HUES48 (cell line): ENCODE measurements around the gene F12.
"Not testable (repeated sequence)": the region's sequence is repeated elsewhere in the genome, so short reads cannot be mapped to it uniquely, and the experiment has no call there.

Experiments
- H3K27ac ChIP-seq: one replicate; pipeline ENCODE4 v1.7.0; 2013; ENCODE audit warnings: low read depth, low read length, inconsistent platforms
- H3K27me3 ChIP-seq: 2 replicates; pipeline ENCODE4 v1.6.1; 2013; ENCODE audit warnings: mild to moderate bottlenecking, low read length; ENCODE audit not compliant: control insufficient read depth, insufficient read depth
- H3K36me3 ChIP-seq: 2 replicates; pipeline ENCODE4 v1.6.1; 2013; ENCODE audit warnings: low read length; ENCODE audit not compliant: control insufficient read depth, insufficient read depth
- H3K4me1 ChIP-seq: 2 replicates; pipeline ENCODE4 v1.6.1; 2013; ENCODE audit warnings: mild to moderate bottlenecking, low read length; ENCODE audit not compliant: control insufficient read depth, insufficient read depth
- H3K4me3 ChIP-seq: 2 replicates; pipeline ENCODE4 v1.5.1; 2013; ENCODE audit warnings: mild to moderate bottlenecking, low read depth, low read length
- H3K9ac ChIP-seq: 2 replicates; pipeline ENCODE4 v1.6.1; 2013; ENCODE audit warnings: mild to moderate bottlenecking, low read depth, low read length, moderate library complexity
- H3K9me3 ChIP-seq: 2 replicates; pipeline ENCODE4 v1.6.1; 2013; ENCODE audit warnings: low read length; ENCODE audit not compliant: control insufficient read depth, insufficient read depth

The F12 gene

DNA sequence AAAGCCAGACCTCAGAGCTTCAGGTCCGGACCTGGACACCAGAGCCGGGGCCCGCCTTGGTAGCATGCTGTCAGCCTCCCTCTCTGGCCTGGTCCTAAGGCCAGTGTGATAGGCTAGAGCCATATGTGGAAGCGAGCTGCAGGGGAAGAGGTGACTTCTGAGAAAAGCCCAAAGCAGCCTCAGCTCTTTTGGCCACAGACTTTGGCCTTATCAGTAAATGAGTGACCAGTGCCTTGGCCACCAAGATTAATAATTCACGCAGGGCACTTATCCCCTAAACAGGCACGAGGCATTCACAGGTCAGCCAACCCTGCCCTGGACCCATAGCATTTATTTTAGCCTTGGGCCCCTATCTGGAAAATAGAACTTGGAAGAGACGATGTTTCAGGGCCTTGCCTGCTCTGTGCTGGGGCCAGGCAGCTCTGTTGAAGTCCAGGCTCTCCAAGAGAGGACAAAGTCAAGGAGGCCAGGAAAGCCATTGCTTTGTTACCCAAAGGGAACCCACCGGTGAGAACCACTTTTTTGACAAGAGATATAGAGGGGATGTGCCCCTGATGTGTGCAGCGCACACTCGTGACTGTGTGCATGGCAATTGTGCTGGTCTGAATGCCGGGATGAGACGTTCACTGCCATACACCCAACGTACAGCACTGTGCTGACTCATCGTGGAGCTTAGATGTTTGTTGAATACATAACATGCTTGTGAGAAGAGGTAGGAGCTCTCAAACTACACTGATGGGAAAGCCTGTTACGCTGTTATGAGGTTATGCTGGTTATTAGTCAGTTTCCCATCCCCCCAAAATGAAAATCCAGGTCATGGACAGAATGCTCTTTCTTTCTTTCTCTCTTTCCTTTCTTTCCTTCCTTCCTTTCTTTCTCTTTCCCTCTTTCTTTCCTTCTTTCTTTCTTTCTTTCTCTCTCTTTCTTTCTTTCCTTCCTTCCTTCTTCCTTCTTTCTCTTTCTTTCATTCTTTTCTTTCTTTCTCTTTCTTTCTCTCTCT lies 30.2 kb downstream of the F12 start:
- no peaks in the 10 kb centered on the region for H3K27me3 ChIP-seq
- no peaks in the 10 kb centered on the region for H3K9me3 ChIP-seq
- no peak overlapping the region for H3K9ac ChIP-seq
- no peak overlapping the region for H3K4me3 ChIP-seq
- H3K36me3 ChIP-seq, result no peaks in the 10 kb centered on the region
- H3K27ac ChIP-seq, result peak overlapping the region; percentile 77
- H3K4me1 ChIP-seq, result peaks cover 2% of the 10 kb centered on the region; the same call in 1 of the 2 replicates

DNA sequence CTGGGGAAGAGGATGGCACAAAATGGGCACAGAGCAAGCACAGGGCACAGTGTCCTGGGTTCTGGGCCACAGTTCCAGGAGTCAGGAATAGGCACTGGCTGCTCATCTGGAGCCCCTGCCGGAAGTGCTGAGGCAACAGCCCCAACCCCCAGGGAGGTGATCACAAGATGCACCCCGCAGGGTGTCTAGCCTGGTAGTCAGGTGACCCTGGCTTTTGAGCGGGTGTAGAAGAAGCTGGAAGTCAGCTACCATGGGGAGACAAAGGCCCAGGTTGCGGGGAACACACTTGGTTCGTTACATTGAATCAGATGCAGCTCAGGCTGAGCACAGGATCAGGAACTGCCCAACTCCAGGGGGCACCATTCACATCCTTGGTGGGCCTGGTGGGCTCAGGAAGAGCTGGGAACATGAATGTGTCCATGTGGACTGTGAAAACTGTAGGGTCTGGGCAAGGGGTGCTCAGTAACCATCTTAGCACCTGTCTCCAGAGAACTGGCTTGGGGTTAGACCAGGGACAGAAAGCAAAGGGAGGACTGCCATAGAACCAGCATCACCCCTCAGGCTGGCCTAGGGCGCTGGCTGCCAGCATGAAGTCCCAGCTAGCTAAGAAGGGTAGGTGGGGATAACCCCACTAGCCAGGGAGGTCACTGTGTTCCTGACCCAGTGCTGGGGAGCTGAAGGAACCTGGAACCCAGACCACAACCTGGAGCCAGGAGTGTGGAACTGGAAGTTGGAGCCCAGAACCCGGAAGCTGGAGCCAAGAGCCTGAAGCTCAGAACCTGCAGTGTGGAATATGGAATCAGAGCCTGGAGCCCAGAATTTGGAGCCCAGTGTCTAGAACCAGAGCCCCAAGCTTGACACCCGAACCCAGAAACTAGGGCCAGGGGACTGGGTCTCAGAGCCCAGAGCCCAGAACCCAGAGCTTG lies 31.2 kb downstream of the F12 start:
- Histone ChIP-seq H3K27ac (no peak overlapping the region), H3K9me3 (no peaks in the 10 kb centered on the region), H3K27me3 (no peaks in the 10 kb centered on the region), H3K9ac (no peak overlapping the region), H3K4me3 (no peak overlapping the region), H3K4me1 (peaks cover 8% of the 10 kb centered on the region; the same call in 1 of the 2 replicates), H3K36me3 (no peaks in the 10 kb centered on the region)

DNA sequence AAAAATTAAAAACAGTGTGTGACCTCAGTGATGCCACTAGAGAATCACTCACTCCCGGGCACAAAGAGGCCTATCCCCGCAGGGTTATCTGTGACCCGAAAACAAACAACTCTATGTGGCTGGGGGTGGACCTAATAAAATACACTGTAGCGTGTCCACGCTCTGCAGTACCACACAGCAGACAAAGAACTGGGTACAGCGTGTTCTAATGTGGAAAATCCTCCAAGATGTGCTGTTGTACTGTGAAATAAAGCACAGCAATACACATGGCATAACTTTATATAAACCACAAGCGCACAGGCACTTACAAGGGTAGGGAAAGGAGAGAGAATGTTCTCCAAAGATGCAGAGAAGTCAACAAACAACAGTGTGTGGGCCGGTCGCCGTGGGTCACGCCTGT lies 33.3 kb downstream of the F12 start:
- no peaks in the 10 kb centered on the region for H3K27me3 ChIP-seq
- H3K36me3 ChIP-seq, result peaks cover 5% of the 10 kb centered on the region; the same call in 1 of the 2 replicates
- no peaks in the 10 kb centered on the region for H3K9me3 ChIP-seq
- H3K27ac ChIP-seq, result no peak overlapping the region
- H3K4me3 ChIP-seq, result no peak overlapping the region
- H3K4me1 ChIP-seq, result peaks cover 12% of the 10 kb centered on the region; the same call in 1 of the 2 replicates
- no peak overlapping the region for H3K9ac ChIP-seq

DNA sequence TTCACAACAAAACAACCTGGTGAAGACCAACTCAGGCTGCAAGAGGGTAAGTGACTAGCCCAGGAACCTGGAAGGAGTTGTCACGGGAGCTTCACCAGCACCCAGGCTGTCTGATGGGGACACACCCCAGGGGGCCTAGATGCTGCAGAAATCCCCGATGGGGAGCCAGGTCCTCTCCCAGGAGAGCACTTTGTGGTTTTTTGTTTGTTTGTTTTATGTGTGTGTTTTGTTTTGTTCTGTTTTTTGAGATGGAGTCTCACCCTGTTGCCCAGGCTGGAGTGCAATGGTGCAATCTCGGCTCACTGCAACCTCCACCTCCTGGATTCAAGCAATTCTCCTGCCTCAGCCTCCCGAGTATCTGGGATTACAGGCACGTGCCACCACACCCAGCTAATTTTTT lies 33.8 kb downstream of the F12 start:
- H3K27me3 ChIP-seq, H3K4me3 ChIP-seq, H3K9ac ChIP-seq, H3K27ac ChIP-seq, H3K9me3 ChIP-seq, H3K36me3 ChIP-seq: not testable (repeated sequence)
- peaks cover 13% of the 10 kb centered on the region; the same call in 1 of the 2 replicates for H3K4me1 ChIP-seq

DNA sequence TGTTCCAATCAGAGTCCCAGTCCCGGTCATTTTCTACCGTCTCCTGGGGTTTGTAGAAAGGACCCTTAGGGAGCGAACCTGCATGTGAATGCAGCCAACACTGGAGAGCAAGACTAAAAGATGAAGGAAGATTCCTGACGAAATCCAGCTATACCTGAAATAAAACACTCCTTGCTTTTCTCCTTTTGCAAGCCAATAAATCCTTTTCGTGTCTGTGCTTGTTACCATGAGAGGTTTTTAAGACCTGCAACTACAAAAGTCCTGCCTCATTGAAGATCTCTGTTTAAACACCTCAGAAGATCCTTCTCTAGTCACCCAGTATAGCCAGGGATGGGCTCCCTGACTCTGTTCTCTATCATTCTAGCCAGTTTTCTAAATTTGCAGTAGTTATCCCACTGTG lies 35.2 kb downstream of the F12 start:
- Histone ChIP-seq H3K4me3 (no peak overlapping the region), H3K9me3 (no peaks in the 10 kb centered on the region), H3K9ac (no peak overlapping the region), H3K36me3 (peaks cover 5% of the 10 kb centered on the region; the same call in 1 of the 2 replicates), H3K27me3 (no peaks in the 10 kb centered on the region), H3K27ac (no peak overlapping the region), H3K4me1 (peaks cover 19% of the 10 kb centered on the region; the same call in 1 of the 2 replicates)

DNA sequence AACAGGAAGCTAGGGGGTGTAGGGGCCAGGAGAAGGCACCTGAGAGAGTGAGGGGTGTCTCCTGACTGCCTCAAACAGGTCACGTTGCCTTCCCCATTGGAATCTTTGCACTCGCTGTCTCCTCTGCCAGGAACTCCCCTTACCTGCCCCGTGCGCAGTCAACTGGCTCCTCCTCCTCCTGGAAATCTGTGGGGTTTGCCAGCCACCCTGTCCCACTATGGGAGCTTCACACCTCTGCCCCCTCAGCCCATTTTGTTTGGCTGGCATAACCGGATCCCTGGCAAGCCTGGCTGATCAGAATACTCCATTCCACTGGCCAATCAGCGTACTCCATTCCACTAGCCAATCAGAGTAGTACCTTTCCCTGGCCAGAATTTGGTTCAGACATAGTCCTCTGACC lies 35.6 kb downstream of the F12 start:
- H3K9me3 ChIP-seq, result no peaks in the 10 kb centered on the region
- H3K4me3 ChIP-seq, result no peak overlapping the region
- H3K36me3 ChIP-seq, result peaks cover 5% of the 10 kb centered on the region; the same call in 1 of the 2 replicates
- no peak overlapping the region for H3K27ac ChIP-seq
- H3K9ac ChIP-seq, result no peak overlapping the region
- no peaks in the 10 kb centered on the region for H3K27me3 ChIP-seq
- peaks cover 19% of the 10 kb centered on the region; the same call in 1 of the 2 replicates for H3K4me1 ChIP-seq

DNA sequence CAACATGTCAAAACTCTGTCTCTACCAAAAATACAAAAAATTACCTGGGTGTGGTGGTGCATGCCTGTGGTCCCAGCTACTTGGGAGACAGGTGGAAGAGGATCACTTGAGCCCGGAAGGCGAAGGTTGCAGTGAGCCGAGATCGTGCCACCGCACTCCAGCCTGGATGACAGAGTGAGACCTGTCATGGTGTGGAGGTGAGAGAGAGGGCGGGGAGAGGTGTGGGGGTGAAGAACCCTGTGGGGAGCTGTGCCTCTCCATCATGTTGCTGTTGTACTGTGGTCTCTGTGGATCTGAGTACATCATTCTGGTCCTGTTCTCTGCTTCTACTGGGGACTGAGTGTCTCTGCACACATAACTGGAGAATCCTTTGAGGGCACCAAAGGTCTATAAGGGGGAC lies 36.5 kb downstream of the F12 start:
- no peaks in the 10 kb centered on the region for H3K9me3 ChIP-seq
- peaks cover 8% of the 10 kb centered on the region for H3K27me3 ChIP-seq
- H3K27ac ChIP-seq, result no peak overlapping the region
- H3K36me3 ChIP-seq, result peaks cover 5% of the 10 kb centered on the region; the same call in 1 of the 2 replicates
- no peak overlapping the region for H3K4me3 ChIP-seq
- H3K4me1 ChIP-seq, result peaks cover 19% of the 10 kb centered on the region; the same call in 1 of the 2 replicates
- no peak overlapping the region for H3K9ac ChIP-seq

DNA sequence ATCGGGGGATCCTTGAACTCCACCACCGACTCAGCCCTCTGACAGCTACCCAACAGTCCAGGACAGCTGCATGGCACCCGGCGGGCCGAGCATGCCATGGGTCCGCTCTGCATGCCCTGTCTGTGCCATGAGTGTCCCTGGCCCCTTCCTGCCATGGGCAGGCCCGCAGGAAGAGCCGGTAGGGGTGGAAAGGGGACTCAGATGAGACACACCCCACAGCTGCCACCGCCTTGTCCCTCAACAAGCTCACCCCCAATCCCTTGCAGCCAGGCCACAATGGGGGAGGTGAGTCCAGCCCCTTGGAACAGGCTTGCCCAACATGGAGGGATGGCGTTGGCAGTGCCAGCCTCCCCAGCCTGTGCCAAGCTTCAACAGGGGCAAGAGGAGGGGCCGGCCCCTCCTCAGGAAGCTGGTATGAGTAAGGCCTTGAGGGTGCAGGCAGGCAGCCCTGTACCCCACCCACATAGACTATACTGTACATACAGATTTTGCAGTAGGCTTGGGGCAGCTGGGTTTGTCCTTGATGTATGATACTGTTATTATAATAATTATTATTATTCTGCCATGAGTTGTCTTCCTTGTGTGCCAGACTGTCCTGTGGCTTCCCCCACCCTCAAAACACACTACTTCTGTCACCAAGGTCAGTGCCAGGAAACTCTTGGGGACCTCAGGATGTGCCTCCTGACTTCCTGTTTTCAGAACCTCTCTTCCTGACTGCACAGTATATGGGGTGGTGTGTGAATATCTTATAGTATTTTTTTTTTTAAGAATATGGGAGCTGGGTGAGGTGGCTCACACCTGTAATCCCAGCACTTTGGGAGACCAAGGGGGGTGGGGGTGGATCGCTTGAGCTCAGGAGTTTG lies 37.1 kb downstream of the F12 start:
- no peak overlapping the region for H3K9ac ChIP-seq
- peaks cover 15% of the 10 kb centered on the region for H3K27me3 ChIP-seq
- no peaks in the 10 kb centered on the region for H3K9me3 ChIP-seq
- H3K4me3 ChIP-seq, result no peak overlapping the region
- H3K27ac ChIP-seq, result no peak overlapping the region
- H3K36me3 ChIP-seq, result peaks cover 5% of the 10 kb centered on the region; the same call in 1 of the 2 replicates
- peaks cover 19% of the 10 kb centered on the region; the same call in 1 of the 2 replicates for H3K4me1 ChIP-seq

DNA sequence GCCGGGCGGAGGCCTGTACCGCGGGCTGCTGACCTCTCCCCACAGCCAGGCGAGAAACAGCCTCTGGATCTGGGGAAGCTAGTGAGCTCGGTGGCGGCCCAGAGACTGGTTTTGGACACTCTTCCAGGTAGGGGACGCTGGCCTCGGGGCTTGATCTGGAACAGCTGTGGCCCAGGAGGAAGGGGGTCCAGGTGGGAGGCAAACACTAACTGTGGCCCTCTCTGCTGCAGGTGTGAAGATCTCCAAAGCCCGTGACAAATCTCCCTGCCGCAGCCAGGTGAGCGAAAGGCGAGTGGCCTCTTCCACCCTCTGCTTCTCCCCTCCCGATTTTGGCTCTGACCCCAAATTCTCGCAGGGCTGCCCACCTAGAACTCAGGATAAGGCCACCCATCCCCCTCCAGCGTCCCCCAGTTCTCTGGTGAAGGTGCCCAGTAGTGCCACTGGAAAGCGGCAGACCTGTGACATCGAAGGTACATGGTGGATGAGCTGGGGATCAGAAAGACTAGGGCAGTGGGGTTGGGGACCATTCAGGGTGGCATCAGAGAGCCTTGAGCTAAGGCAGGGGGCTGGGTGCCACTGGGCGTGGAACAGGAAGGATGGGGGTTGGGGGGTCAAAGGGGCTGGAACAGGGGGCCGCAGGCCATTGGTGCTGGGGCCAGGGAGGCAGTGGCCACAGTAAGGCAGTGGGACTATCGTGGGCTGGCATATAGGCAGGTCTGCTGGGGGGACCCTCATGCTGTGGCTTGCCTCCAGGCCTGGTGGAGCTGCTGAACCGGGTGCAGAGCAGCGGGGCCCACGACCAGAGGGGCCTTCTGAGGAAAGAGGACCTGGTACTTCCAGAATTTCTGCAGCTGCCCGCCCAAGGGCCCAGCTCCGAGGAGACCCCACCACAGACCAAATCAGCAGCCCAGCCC lies 38.0 kb downstream of the F12 start:
- H3K9ac ChIP-seq, result no peak overlapping the region; the same call in 1 of the 2 replicates
- H3K27ac ChIP-seq, result peak overlapping the region; percentile 68
- H3K27me3 ChIP-seq, result peaks cover 15% of the 10 kb centered on the region
- peak overlapping the region; percentile 67 for H3K4me3 ChIP-seq
- H3K4me1 ChIP-seq, result peaks cover 20% of the 10 kb centered on the region
- peaks cover 5% of the 10 kb centered on the region; the same call in 1 of the 2 replicates for H3K36me3 ChIP-seq
- H3K9me3 ChIP-seq, result no peaks in the 10 kb centered on the region
